Esophagus muscularis mucosa (tissue), 4 donors: ENCODE data around the gene LRRC37A3. TPM values are rescaled to one million over a fixed set of nuclear protein-coding genes. Genes with fewer than 3 reads are reported as not detected.
"Not testable (repeated sequence)": the region's sequence is repeated elsewhere in the genome, so short reads cannot be mapped to it uniquely, and the experiment has no call there.

Experiments
- DNase-seq: peaks from one replicate; pipeline ENCODE4 v3.0.0-alpha.2; 2017; ENCODE audit errors: extremely low spot score
- H3K27ac ChIP-seq, 4 donors: fragments of 200-600 bp; sonication (generic); replicated peaks in 1 of 4; 1 replicate in 3 of 4; 2 replicates in 1 of 4; pipeline ENCODE4 v1.5.1; 2016 to 2019; ENCODE audit warnings: mild to moderate bottlenecking in 1 of 4
- H3K27me3 ChIP-seq, 4 donors: fragments of 200-600 bp; sonication (generic); one replicate each; pipeline versions ENCODE4 v1.5.1 to v1.6.0; 2016 to 2019
- H3K36me3 ChIP-seq, 4 donors: fragments of 200-600 bp; sonication (generic); one replicate each; pipeline ENCODE4 v1.5.1; 2016 to 2019
- H3K4me1 ChIP-seq, 4 donors: fragments of 200-600 bp; sonication (generic); one replicate each; pipeline ENCODE4 v1.5.1; 2016 to 2019
- H3K4me3 ChIP-seq, 4 donors: fragments of 200-600 bp; sonication (generic); 1 replicate in 2 of 4; 2 replicates in 2 of 4; pipeline ENCODE4 v1.5.1; 2016 to 2019; ENCODE audit warnings: mild to moderate bottlenecking in 4 of 4, moderate library complexity in 1 of 4
- H3K9me3 ChIP-seq, 4 donors: fragments of 200-600 bp; sonication (generic); 1 replicate in 3 of 4; 2 replicates in 1 of 4; pipeline ENCODE4 v1.5.1; 2016 to 2019
- EP300 ChIP-seq: sonication (generic); formaldehyde crosslinking; IDR thresholded peaks from one replicate; pipeline ENCODE4 v1.6.1; 2017; ENCODE audit warnings: antibody characterized with exemption
- POLR2A ChIP-seq: fragments of 450-650 bp; IDR thresholded peaks from one replicate; pipeline ENCODE4 v1.6.1; 2017; ENCODE audit warnings: antibody characterized with exemption, moderate library complexity, mild to moderate bottlenecking, low read depth
- POLR2AphosphoS5 ChIP-seq, 2 donors: sonication (generic); formaldehyde crosslinking; IDR thresholded peaks; one replicate each; pipeline ENCODE4 v1.6.1; 2017; ENCODE audit warnings: antibody characterized with exemption in 2 of 2
- WGBS: methylation state at CpG from one replicate; pipeline ENCODE4 v1.1.5; 2018; 5-methylcytosine and 5-hydroxymethylcytosine counted together
- intact Hi-C: fragments of 100-400 bp; cut with DNase I; formaldehyde crosslinking; loops from one replicate; pipeline ENCODE4 v1.15.1; 2023
- total RNA-seq, 4 donors: library from RNA; depleted of rRNA; stranded (reverse); fragments of >200 nt; gene quantifications; one replicate each; pipeline versions ENCODE4 v1.1.0 to v1.2.1, GENCODE V29; 2016
- TF ChIP-seq, protein P1 (sequence below), 3 experiments: fragments of 200-600 bp in 2 of 3; fragments of 450-650 bp in 1 of 3; sonication (generic) in 2 of 3; IDR thresholded peaks; one replicate each; pipeline ENCODE4 v1.5.1; 2017 to 2019; ENCODE audit warnings: antibody characterized with exemption in 3 of 3, mild to moderate bottlenecking in 2 of 3, moderate library complexity in 1 of 3

Gene LRRC37A3
- total RNA-seq, 4 donors from 2014 or later: 2.4 to 5.8 (median 4.9) TPM

DNA sequence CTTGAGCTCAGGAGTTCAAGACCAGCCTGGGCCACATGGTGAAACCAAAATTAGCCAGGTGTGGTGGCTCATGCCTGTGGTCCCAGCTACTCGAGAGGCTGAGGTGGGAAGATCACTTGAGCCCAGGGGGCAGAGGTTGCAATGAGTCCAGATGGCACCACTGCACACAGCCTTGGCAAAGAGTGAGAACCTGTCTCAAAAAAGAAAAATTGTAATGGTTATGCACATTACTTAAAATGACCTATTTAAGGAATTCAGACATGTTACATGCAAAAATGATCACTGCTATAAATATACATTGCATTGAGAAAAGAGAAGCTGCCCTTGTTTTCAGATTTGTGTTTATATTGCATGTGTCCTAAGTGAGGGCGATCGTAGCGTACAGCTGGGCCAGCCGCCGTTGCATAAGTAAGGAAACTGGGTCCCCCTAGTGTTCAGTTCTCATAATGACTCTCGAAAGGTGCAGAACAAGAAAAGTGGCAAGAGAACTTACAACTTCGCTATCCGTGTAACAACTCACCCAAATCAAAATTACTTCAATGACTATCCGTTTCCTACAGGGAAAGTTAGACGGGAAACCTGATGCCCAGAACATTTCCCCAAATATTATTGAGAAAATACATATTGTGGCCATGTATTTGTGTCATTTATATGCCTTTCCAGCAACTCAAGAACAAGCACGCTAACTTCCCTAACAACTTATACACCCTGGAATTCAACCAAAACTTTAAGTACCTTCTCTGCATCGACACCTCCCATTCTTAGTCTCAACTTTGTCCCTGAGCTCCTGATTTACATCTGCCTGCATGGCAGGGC, 42.5 kb upstream of the LRRC37A3 start:
- TF ChIP-seq, protein P1, sequence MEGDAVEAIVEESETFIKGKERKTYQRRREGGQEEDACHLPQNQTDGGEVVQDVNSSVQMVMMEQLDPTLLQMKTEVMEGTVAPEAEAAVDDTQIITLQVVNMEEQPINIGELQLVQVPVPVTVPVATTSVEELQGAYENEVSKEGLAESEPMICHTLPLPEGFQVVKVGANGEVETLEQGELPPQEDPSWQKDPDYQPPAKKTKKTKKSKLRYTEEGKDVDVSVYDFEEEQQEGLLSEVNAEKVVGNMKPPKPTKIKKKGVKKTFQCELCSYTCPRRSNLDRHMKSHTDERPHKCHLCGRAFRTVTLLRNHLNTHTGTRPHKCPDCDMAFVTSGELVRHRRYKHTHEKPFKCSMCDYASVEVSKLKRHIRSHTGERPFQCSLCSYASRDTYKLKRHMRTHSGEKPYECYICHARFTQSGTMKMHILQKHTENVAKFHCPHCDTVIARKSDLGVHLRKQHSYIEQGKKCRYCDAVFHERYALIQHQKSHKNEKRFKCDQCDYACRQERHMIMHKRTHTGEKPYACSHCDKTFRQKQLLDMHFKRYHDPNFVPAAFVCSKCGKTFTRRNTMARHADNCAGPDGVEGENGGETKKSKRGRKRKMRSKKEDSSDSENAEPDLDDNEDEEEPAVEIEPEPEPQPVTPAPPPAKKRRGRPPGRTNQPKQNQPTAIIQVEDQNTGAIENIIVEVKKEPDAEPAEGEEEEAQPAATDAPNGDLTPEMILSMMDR (IDR thresholded peaks at IDR 0.05): peak; percentile 67 to 86 (median 72)
- intact Hi-C loops: loop anchor here (5.0 to 10.0 kb wide), 2 partner anchors 176 to 233 kb away; partner anchors contain the start of gene RGS9
- H3K4me3 ChIP-seq: peak overlapping the region; percentile 15 to 41 (median 18)
- DNase-seq, H3K27me3 ChIP-seq, H3K36me3 ChIP-seq, H3K9me3 ChIP-seq: not testable (repeated sequence)
- peak overlapping the region; percentile 2 to 67 (median 42) for H3K27ac ChIP-seq
- peaks cover 4 to 40% (median 31%) of the 10 kb centered on the region in 4 donors for H3K4me1 ChIP-seq
- WGBS: 6% methylated on average over 13 of the region's 13 CpGs

DNA sequence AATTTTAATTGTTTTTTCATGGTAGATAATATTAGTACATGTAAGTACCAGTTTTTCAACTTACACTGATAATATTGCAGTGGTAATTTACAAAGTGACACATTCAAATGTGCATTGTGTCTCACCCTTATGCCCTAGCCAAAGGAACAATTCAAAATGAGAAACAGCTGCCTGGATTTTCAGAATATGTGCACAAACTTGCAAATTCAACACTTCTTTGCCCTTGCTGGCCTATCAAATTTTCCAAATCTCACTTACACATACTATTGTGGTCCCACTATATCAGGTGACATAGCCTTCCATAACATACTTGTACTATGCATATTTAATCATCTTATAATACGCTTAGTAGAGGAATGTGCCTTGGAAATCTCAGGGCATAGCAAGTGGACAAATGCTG, 32.6 kb upstream of the LRRC37A3 start:
- H3K9me3 ChIP-seq: no peaks in the 10 kb centered on the region
- DNase-seq: no peak
- intact Hi-C loops: no loop called here
- WGBS: 83% methylated on average over 1 of the region's 1 CpG
- H3K27me3 ChIP-seq: no peaks in the 10 kb centered on the region
- no peaks in the 10 kb centered on the region for H3K36me3 ChIP-seq
- no peaks in the 10 kb centered on the region for H3K4me1 ChIP-seq
- H3K27ac ChIP-seq: no peak overlapping the region
- no peak overlapping the region for H3K4me3 ChIP-seq
- TF ChIP-seq, protein P1 (IDR thresholded peaks at IDR 0.05): no peak
- TF ChIP-seq POLR2A: no peak
- no peak for TF ChIP-seq POLR2AphosphoS5 (IDR thresholded peaks at IDR 0.05)
- no peak for TF ChIP-seq EP300

DNA sequence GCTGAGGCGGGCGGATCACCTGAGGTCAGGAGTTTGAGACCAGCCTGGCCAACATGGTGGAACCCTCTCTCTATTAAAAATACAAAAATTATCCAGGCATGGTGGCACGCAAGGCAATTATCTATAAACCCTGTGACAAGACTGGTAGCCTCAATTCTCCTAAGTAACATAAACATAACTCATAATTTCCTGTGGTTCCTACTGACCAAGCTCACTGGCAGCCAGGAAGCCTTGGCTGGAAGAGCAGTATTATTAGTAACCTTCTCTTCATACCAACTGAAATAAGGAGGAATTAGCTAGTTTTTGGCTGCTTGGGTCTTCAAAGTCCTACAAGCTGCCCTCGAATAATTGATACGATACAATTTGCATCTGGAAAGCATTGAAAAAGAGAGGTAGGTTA, 31.6 kb upstream of the LRRC37A3 start:
- no peak overlapping the region for H3K27ac ChIP-seq
- H3K4me1 ChIP-seq: no peaks in the 10 kb centered on the region
- intact Hi-C loops: no loop called here
- no peak overlapping the region for H3K4me3 ChIP-seq
- DNase-seq: no peak
- WGBS: 98% methylated on average over 5 of the region's 5 CpGs
- TF ChIP-seq POLR2A: no peak
- TF ChIP-seq, protein P1 (IDR thresholded peaks at IDR 0.05): no peak
- no peak for TF ChIP-seq POLR2AphosphoS5 (IDR thresholded peaks at IDR 0.05)
- no peak for TF ChIP-seq EP300
- H3K9me3 ChIP-seq: no peaks in the 10 kb centered on the region
- no peaks in the 10 kb centered on the region for H3K27me3 ChIP-seq
- no peaks in the 10 kb centered on the region for H3K36me3 ChIP-seq

DNA sequence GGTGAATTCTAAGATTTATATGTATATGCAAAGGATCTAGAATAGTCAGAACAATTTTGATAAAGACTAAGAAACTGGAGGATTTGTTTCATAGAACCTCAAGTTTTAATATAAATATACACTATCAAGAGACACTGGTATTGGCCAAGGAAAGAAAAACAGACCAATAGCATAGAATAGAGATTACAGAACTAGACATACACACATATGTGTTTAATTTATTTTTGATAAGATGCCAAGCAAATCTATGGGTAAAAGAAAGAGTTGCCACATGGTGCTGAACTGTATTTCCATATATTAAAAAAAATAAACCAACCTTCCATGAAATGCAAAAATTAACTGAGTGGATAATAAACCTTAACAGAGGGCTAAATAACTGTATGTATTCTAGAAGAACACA, 27.9 kb upstream of the LRRC37A3 start:
- TF ChIP-seq, protein P1 (IDR thresholded peaks at IDR 0.05): no peak
- TF ChIP-seq POLR2A: no peak
- no peak for TF ChIP-seq EP300
- TF ChIP-seq POLR2AphosphoS5 (IDR thresholded peaks at IDR 0.05): no peak
- Histone ChIP-seq H3K4me3 (no peak overlapping the region), H3K36me3 (no peaks in the 10 kb centered on the region), H3K27ac (no peak overlapping the region), H3K4me1 (no peaks in the 10 kb centered on the region), H3K27me3 (no peaks in the 10 kb centered on the region), H3K9me3 (no peaks in the 10 kb centered on the region)
- no peak for DNase-seq
- intact Hi-C loops: no loop called here

DNA sequence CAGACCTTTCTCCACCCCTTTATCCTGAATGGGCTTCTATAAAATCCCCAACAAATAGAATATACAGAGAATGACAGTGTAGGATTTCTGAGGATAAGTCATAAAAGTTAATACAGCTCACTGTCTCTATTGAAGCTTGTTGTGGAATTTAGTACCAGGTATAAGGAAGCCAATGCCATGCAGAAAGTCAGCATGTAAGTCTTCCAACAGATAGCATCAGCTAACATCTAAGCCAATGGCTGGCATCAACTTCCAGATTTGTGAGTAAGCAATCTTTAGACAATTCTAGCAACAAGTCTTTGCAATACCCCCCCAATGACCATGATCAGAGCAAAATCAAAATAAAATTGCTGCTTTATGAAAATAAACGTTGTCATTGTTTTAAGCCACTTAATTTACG, 22.5 kb upstream of the LRRC37A3 start:
- 90% methylated on average over 2 of the region's 2 CpGs for WGBS
- H3K9me3 ChIP-seq: no peaks in the 10 kb centered on the region
- intact Hi-C loops: no loop called here

More for the DNA sequence above, 22.5 kb upstream of the LRRC37A3 start:
- H3K36me3 ChIP-seq: peaks cover 0 to 4% (median 2%) of the 10 kb centered on the region in 4 donors
- no peak overlapping the region for H3K27ac ChIP-seq
- H3K4me3 ChIP-seq: no peak overlapping the region
- H3K4me1 ChIP-seq: no peaks in the 10 kb centered on the region
- TF ChIP-seq, protein P1 (IDR thresholded peaks at IDR 0.05): no peak
- TF ChIP-seq POLR2AphosphoS5 (IDR thresholded peaks at IDR 0.05) (no peak), POLR2A (no peak)
- no peak for DNase-seq
- no peaks in the 10 kb centered on the region for H3K27me3 ChIP-seq
